ENCODE measurements around the gene B4GALT1. TPM values are rescaled to one million over a fixed set of nuclear protein-coding genes. Genes with fewer than 3 reads are reported as not detected.

Gene B4GALT1
- total and polyA plus RNA-seq, 2 of the 8 experiments (the other 6 are each of a cell fraction or from before 2014, with no cell fraction given): 12.8 to 18.2 TPM

GRCh38 chr9:33065157-33066076, 101.7 kb downstream of the B4GALT1 start:
- H4K20me1 ChIP-seq (replicated peaks in 1 of 2; ENCODE audit: control insufficient read depth in 1 of 2, insufficient read depth in 2 of 2, low read length in 2 of 2): peaks cover 0 to 1% of the 10 kb centered on the region in 2 experiments
- FAIRE-seq (no peak), DNase-seq (ENCODE audit: low read depth in 1 of 2, low spot score in 2 of 2) (no peak)
- H3K4ac ChIP-seq (replicated peaks; ENCODE audit: insufficient read length, low read depth, low read length): no peak overlapping the region
- H2BK15ac ChIP-seq (ENCODE audit: low read length): no peak overlapping the region
- H2BK20ac ChIP-seq (ENCODE audit: low read length): no peak overlapping the region
- H3K27ac ChIP-seq (ENCODE audit: low read depth, low read length): no peak overlapping the region
- H3K23ac ChIP-seq (ENCODE audit: insufficient read length): no peak overlapping the region
- H2AK5ac ChIP-seq (ENCODE audit: low read depth, low read length): no peak overlapping the region
- no peak overlapping the region for H3K4me2 ChIP-seq (ENCODE audit: insufficient read depth in 1 of 2, low read depth in 2 of 2, low read length in 2 of 2)
- no peak overlapping the region for H2BK5ac ChIP-seq (ENCODE audit: low read depth, low read length)
- no peaks in the 10 kb centered on the region for H3K9me3 ChIP-seq (ENCODE audit: insufficient read depth in 2 of 2, low read depth in 1 of 2, low read length in 1 of 2)
- H3K18ac ChIP-seq (ENCODE audit: extremely low read depth, low read length): no peak overlapping the region
- H3K27me3 ChIP-seq (replicated peaks in 1 of 4; ENCODE audit: control insufficient read depth in 3 of 4, extremely low read depth in 1 of 4, insufficient read depth in 3 of 4, low read length in 3 of 4): no peaks in the 10 kb centered on the region
- H4K8ac ChIP-seq (ENCODE audit: extremely low read depth, insufficient read depth, low read length): no peak overlapping the region
- CTCF ChIA-PET (ENCODE audit: partially characterized antibody): interaction anchor here (1.0 kb wide), 1 partner anchor 13 kb away, joined by 3 read pairs; no protein-coding TSS in a partner anchor
- POLR2A ChIA-PET (ENCODE audit: partially characterized antibody): interaction anchor here (1.0 to 1.4 kb wide), 3 partner anchors 11 to 40 kb away, joined by 3 to 4 read pairs (median 3); partner anchors contain the start of genes DNAJA1 and SMU1
- H3K14ac ChIP-seq (ENCODE audit: insufficient read length): no peak overlapping the region
- H2BK120ac ChIP-seq (replicated peaks; ENCODE audit: low read depth, low read length): no peak overlapping the region
- no peak overlapping the region for H3K4me3 ChIP-seq (ENCODE audit: extremely low read depth in 1 of 4, insufficient read depth in 2 of 4, low read depth in 3 of 4, low read length in 4 of 4)
- no peak overlapping the region for H2AFZ ChIP-seq (ENCODE audit: low read length)
- H4K5ac ChIP-seq (ENCODE audit: insufficient read length, low read depth, low read length): no peak overlapping the region
- H4K91ac ChIP-seq (replicated peaks; ENCODE audit: insufficient read length, low read length): no peak overlapping the region
- H3K23me2 ChIP-seq (ENCODE audit: low read depth, low read length): no peaks in the 10 kb centered on the region
- H3K36me3 ChIP-seq (ENCODE audit: control insufficient read depth in 2 of 4, insufficient read depth in 4 of 4, low read length in 3 of 4): peaks cover 9 to 55% (median 29%) of the 10 kb centered on the region in 4 experiments
- no peaks in the 10 kb centered on the region for H3K79me1 ChIP-seq (ENCODE audit: low read depth, low read length)
- H3K56ac ChIP-seq (replicated peaks; ENCODE audit: insufficient read length, low read depth, low read length): no peak overlapping the region
- H2BK12ac ChIP-seq (ENCODE audit: low read depth, low read length): no peak overlapping the region
- H3K79me2 ChIP-seq (ENCODE audit: control insufficient read depth in 1 of 2, insufficient read depth in 2 of 2, low read length in 2 of 2): no peaks in the 10 kb centered on the region
- 89% methylated on average over 5 of the region's 5 CpGs; no CpG with 5 or more reads in 1 of the 2 experiments for WGBS, 2 experiments (ENCODE audit: extremely low coverage in 1 of 2, insufficient coverage in 1 of 2, insufficient read length in 1 of 2, insufficient replicate concordance in 2 of 2, low coverage in 1 of 2, low lambda C conversion rate in 2 of 2, missing lambda C conversion rate in 1 of 2)
- H3K4me1 ChIP-seq (replicated peaks in 1 of 4; ENCODE audit: control insufficient read depth in 3 of 4, insufficient read depth in 4 of 4, low read length in 3 of 4): no peaks in the 10 kb centered on the region
- no peak overlapping the region for H3K9ac ChIP-seq (replicated peaks in 1 of 4; ENCODE audit: extremely low read depth in 1 of 4, low read depth in 3 of 4, low read length in 3 of 4)
- no peak for TF ChIP-seq TEAD4 (IDR thresholded peaks at IDR 0.05; ENCODE audit: low read depth, low read length)
